Activated T-cell treated with anti-CD3 and anti-CD28 coated beads, Interleukin-2, amount 50 U/mL, for 4 hours (primary cell): ENCODE data around the gene EDN2. TPM values are rescaled to one million over a fixed set of nuclear protein-coding genes. Genes with fewer than 3 reads are reported as not detected.

Experiments
- ATAC-seq, 2 donors: fragments of 200-7000 bp; cut with Tn5 transposase; one replicate each; pipeline ENCODE4 v1.10.0; 2021
- DNase-seq: peaks from one replicate; pipeline ENCODE4 v3.0.0-alpha.2; 2020
- H3K27me3 Mint-ChIP-seq: one replicate; pipeline ENCODE4 v1.8.0; 2021; ENCODE audit warnings: low read depth, mixed read lengths
- H3K36me3 Mint-ChIP-seq: one replicate; pipeline ENCODE4 v1.8.0; 2022; ENCODE audit warnings: mixed read lengths; ENCODE audit not compliant: insufficient read depth
- H3K4me1 Mint-ChIP-seq: one replicate; pipeline ENCODE4 v1.8.0; 2021; ENCODE audit warnings: low read depth, mixed read lengths
- H3K4me3 Mint-ChIP-seq: one replicate; pipeline ENCODE4 v1.8.0; 2021; ENCODE audit warnings: mild to moderate bottlenecking, moderate library complexity, mixed read lengths
- H3K9me3 Mint-ChIP-seq: one replicate; pipeline ENCODE4 v1.8.0; 2021; ENCODE audit warnings: mixed read lengths
- total RNA-seq, 3 donors: library from RNA; stranded (reverse); gene quantifications; one replicate each; pipeline ENCODE4 v1.2.1, GENCODE V29; 2021

Gene EDN2
- total RNA-seq, 3 donors from 2014 or later: not detected

DNA sequence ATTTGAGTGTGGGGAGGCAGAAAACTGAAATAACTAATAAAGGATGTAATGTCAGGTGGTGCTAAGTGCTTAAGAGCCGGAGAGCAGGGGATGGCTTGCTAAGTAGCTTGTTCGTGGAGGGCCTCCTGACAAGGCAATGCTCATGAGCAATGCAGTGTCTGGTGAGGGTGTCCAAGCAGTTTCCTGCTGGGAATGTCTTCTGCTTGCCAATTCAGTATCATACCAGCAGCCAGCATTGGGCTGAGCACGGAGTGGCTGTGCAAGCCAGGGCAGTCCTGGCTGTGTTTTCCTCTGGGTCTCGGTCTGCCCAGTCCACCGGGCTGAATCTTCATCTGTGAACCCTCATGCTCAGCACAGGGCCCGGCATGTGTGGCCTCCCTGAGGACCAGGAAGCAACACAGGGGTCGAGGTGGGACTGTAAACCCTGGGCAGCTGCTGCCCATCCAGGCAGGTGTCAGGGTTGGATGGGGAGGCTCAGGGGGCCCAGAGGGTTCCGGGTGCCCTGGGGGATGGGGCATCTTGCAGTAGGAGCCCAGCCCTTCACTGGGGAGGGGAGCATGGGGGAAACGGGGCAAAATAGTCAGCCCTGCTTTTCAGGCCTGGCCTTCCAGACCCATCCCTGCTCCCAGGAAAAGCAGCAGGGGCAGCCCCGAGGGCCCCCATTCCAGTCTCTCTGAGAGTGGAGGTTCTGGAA is 27.5 kb downstream of the EDN2 start:
- H3K27me3 Mint-ChIP-seq: no peaks in the 10 kb centered on the region
- DNase-seq (no peak), ATAC-seq (no peak)
- no peak overlapping the region for H3K4me3 Mint-ChIP-seq
- no peaks in the 10 kb centered on the region for H3K9me3 Mint-ChIP-seq
- no peaks in the 10 kb centered on the region for H3K36me3 Mint-ChIP-seq
- H3K4me1 Mint-ChIP-seq: no peaks in the 10 kb centered on the region

DNA sequence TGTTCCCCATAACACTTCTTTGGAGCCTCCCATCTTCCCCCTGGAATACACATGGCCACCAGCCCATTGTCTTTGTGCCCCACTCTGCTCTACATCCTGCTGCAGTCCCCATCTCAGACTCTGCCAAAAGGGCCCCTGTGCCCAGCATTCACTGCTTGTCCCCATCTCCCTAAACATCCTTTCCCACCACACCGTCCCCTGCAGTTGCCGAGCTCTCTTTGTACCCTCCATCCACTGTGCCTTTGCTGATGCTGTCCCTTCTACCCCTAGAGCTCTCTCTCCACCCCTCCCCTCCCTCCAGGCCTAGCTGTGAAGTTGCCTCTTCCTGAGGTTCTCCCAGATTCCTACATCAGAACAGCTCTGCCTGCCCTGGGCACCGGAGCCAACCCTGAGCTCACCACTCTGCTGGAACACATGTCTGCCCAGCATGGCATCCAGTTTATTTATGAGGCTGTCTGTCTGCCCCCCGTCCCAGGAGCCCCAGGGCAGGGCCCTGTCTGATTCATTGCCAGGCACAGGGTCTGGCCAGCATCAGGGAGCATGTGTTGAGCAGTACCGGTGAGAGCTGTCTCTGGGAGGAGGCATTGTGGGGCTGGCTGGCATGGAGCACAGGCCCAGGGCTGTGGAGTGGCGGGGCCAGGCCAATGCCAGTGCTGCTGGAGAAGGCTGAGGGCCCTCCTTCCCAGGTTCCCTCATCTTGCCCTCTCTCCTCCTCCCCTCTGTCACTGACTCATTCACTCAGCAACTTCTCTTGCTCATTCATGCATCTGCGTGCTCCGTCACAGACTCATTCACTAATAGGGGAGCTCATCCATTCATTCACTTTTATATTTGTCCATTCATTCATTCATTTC is 28.8 kb downstream of the EDN2 start:
- no peaks in the 10 kb centered on the region for H3K27me3 Mint-ChIP-seq
- DNase-seq (no peak), ATAC-seq (no peak)
- H3K4me3 Mint-ChIP-seq: no peak overlapping the region
- H3K36me3 Mint-ChIP-seq: no peaks in the 10 kb centered on the region
- H3K9me3 Mint-ChIP-seq: no peaks in the 10 kb centered on the region
- no peaks in the 10 kb centered on the region for H3K4me1 Mint-ChIP-seq

DNA sequence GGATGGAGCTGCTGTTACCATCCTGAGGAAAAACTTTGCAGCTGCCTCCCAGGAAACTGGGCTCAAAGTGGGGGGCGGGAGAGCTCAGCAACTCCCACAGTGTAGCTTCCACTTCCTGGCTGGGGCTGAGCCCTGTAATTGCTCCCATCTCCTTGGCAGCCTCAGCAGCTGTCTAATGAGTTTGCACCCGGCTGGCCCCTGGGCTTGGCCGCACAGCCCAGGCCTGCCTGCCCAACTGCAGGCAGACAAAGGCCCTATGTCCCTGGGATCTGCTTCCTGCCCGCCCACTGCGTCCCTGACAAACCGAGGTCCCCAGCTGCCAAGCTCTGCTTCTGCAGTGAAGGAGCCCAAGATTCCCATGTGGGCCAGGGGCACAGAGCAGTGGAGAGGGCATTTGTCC is 30.1 kb downstream of the EDN2 start:
- Mint-ChIP-seq H3K9me3 (no peaks in the 10 kb centered on the region), H3K27me3 (no peaks in the 10 kb centered on the region), H3K4me1 (no peaks in the 10 kb centered on the region), H3K4me3 (no peak overlapping the region), H3K36me3 (no peaks in the 10 kb centered on the region)
- ATAC-seq (no peak), DNase-seq (no peak)

DNA sequence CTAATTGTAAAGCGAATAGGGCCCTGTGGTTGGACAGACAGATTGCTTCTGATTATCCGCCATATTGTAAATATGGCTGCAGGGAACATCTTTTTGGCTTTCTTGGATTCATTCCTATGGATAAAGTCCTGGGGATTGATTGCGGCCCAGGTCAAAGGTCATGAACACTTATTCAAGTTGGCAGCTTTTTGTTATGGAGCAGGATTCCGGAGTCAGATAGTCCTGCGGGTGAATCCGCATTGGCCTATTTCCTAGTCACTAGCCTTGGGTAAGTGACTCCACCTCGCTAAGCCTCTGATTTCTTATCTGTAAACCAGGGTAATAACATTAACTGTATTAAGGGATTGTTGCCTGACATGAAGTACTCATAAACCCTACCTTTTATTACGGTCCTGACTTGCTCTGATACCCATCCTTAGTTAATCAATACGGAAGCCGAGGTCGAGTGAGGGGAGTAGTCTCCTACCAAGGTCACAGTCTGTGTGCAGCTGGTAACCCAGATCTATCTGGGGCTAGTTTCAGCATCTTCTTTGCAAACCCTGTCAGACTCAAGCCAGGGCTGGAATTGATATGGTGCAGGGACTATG is 31.7 kb downstream of the EDN2 start:
- ATAC-seq (no peak), DNase-seq (no peak)
- H3K27me3 Mint-ChIP-seq: peaks cover 2% of the 10 kb centered on the region
- no peaks in the 10 kb centered on the region for H3K4me1 Mint-ChIP-seq
- H3K4me3 Mint-ChIP-seq: no peak overlapping the region
- no peaks in the 10 kb centered on the region for H3K36me3 Mint-ChIP-seq
- no peaks in the 10 kb centered on the region for H3K9me3 Mint-ChIP-seq

DNA sequence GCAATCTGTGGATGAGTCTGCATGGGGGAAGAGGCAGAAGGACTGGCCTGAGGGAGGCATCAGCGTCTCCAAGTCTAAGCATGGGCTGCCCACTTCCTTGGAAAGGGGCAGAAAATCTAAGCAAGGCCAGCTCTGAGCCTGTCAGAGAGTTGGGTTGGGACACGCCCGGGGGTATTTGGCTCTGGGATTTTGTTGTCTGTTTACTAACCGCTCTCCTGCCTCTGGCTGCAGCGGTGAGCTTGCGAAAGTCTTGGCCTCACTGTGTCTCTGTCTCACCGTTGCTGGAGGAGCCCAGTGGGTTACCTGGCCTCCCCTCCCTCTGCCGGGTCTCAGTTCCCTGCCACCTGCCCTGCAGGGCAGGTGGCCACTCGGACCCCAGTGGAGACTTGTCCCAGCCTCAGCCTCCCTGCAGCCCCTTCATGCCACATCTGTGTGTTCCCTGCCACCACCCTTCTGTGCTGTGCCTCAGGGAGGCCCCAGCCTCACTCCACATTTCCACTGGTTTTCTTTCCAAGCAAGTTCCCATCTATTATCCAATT is 33.7 kb downstream of the EDN2 start:
- Mint-ChIP-seq H3K4me1 (no peaks in the 10 kb centered on the region), H3K4me3 (no peak overlapping the region), H3K9me3 (no peaks in the 10 kb centered on the region), H3K27me3 (peaks cover 5% of the 10 kb centered on the region), H3K36me3 (no peaks in the 10 kb centered on the region)
- no peak for DNase-seq
- ATAC-seq: no peak

DNA sequence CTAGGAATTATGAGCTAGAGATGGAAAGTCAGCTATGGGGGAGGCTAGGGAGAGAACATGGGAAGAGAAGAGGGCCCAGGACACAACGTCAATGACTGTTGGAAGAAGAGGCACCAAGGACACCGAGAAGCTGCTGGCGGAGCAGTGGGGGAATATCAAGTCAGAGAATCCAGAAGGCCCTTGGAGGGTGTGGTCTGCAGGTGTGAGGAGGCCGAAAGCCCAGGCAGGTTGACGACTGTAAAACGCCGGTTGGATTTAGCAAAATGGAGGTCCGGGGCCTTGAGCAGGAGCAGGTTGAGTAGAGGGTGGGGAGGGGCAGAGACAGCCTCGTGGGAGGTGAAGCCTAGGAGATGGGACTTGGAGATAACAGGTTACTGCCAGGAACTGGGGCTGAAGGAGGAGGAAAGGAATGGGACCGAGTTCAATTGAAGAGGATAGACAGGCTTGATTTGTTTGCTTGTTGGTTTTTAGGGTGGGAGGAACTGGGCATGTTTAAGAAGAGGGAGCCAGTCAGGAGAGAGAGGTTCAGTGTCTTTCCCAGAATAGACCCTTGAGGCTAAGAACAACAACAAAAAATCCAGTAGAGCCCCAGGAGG is 35.1 kb downstream of the EDN2 start:
- Mint-ChIP-seq H3K36me3 (no peaks in the 10 kb centered on the region), H3K27me3 (peaks cover 10% of the 10 kb centered on the region), H3K9me3 (peaks cover 2% of the 10 kb centered on the region), H3K4me3 (no peak overlapping the region), H3K4me1 (no peaks in the 10 kb centered on the region)
- DNase-seq (no peak), ATAC-seq (no peak)

DNA sequence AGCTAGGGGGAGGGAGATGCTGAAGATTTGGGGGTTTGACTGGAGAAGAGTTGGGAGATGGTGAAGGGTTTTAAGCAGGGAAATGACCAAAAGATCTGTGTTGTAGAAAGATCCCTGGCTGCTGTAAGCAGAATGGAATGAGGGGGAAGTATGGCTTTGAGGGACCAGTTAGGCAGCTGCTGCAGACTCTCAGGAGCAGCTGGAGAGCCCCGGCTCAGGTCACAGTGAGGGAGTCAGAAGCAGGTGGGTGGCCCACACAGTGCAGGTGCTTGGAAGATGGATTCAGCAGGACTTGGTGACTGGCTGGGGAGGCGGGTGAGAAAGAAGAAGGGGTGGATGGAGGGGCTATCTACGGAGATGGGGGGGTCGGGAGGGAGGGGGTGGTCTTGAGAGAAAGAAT is 35.7 kb downstream of the EDN2 start:
- no peak for ATAC-seq
- no peaks in the 10 kb centered on the region for H3K36me3 Mint-ChIP-seq
- H3K4me1 Mint-ChIP-seq: no peaks in the 10 kb centered on the region
- DNase-seq: no peak
- H3K9me3 Mint-ChIP-seq: peaks cover 7% of the 10 kb centered on the region
- H3K27me3 Mint-ChIP-seq: peaks cover 10% of the 10 kb centered on the region
- H3K4me3 Mint-ChIP-seq: no peak overlapping the region

DNA sequence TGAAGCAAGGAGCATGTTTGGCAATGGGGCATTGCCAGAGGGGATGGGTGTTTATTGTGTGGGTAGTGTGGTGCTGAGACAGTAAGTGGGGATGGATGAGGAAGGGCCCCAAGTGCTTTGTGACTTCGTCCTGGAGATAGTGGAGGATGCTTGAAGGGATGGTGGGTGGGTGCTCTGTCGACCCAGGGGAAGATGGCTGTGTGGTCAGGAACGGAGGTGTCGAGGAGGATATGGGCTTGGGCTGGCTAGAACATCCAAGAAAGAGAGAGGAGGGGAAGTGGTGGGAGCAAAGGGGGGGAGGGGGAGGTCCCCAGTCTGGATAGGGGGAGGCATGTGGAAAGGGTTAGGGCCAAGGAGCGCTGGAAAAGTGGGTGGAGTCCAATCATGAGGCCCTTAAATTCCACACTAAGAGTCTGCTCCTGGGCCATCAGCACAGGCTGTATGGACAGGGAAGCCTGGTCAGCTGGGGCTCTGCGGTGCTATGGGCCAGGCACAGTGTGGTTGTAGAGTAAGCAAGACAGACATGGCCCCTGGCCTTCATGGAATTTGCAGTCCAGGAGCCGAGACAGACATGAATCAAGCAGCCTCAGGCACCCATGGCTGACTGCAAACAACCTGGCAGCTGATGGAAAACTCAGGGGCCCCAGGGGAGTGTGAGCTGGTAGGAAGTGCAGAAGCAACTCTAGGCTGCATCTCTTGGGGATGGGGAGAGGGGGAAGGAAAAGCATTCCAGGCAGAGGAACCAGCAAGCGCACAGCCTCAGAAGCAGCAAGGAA is 36.3 kb downstream of the EDN2 start:
- ATAC-seq: no peak
- no peaks in the 10 kb centered on the region for H3K36me3 Mint-ChIP-seq
- no peak for DNase-seq
- no peak overlapping the region for H3K4me3 Mint-ChIP-seq
- H3K27me3 Mint-ChIP-seq: peaks cover 10% of the 10 kb centered on the region
- H3K4me1 Mint-ChIP-seq: no peaks in the 10 kb centered on the region
- peaks cover 7% of the 10 kb centered on the region for H3K9me3 Mint-ChIP-seq

DNA sequence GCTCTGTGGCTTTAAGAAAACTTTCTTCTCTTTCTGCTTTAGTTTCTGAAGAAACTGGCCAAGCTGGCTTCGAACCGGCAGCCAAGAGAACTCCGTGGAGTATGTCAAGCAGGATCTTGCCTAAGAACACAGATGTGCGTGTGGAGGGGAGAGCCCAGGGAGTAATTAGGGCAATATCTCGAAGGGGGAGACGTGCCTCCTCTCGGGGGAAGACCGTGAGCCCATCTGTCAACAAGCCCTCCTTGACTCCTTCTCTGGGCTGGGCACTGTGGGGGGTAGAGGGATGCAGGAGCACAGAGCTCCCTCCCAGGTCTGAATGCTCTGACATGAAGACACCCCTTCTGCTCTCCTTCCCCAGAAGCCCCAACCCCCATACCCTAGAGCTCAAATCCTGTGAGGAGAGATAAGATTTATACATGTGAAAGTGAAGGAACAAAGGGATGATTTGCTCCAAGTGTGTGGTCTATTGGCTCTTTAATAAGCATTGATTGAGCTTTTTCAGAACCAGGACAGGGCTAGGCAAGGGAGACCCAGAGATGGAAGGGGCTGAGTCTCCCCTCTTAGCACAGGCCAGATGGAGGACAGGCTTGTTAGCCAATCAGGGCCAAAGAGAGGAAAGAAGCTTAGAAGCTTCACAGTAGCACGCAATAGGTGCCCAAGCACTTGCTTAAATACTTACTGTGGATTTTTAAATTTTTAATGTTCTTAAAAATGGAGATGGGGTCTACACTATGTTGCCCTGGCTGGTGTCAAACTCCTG is 37.5 kb downstream of the EDN2 start:
- Mint-ChIP-seq H3K36me3 (no peaks in the 10 kb centered on the region), H3K4me3 (no peak overlapping the region), H3K4me1 (no peaks in the 10 kb centered on the region), H3K9me3 (peaks cover 7% of the 10 kb centered on the region), H3K27me3 (peaks cover 10% of the 10 kb centered on the region)
- ATAC-seq (no peak), DNase-seq (no peak)

DNA sequence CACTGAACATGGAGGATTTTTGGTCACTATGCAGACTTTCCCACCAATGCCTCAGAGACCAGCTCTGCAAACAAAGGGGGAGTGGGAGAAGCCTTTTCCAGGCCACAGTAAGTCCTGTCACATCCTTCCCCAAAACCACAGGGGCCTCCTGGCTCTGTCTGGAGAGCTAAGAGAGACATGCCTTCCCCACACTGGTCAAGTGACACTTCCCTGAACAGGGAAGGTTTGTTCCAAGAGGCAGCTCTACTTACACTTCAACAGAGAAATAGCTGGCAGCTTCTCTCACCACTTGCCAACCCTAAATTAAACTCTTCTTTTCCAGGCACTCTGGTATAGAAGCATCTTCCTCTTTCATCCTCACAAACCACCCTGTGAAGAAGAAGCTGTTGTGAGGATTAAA is 39.7 kb downstream of the EDN2 start:
- Mint-ChIP-seq H3K36me3 (no peaks in the 10 kb centered on the region), H3K4me3 (no peak overlapping the region), H3K27me3 (peaks cover 10% of the 10 kb centered on the region), H3K4me1 (no peaks in the 10 kb centered on the region), H3K9me3 (peaks cover 7% of the 10 kb centered on the region)
- no peak for ATAC-seq
- no peak for DNase-seq

DNA sequence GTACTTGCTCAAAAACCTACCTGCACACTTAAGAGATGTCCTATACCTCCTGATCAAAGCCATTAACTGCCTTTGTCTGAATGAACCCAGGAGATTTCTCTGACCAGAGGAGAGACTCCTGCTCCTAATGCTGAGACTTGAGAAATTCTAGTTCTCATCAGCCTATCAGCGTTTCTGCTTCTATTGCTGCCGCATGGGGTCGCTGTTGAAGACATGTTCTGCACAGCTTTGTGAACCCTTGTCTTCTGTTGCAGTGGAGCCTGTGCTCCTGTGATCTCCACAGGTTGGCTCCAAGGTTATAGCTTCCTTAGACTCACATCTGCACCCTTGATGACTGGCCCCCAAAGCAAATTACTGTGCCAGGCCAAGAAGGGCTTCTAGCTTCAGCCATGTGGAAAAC is 40.2 kb downstream of the EDN2 start:
- no peak overlapping the region for H3K4me3 Mint-ChIP-seq
- H3K4me1 Mint-ChIP-seq: no peaks in the 10 kb centered on the region
- no peaks in the 10 kb centered on the region for H3K36me3 Mint-ChIP-seq
- ATAC-seq (no peak), DNase-seq (no peak)
- peaks cover 7% of the 10 kb centered on the region for H3K9me3 Mint-ChIP-seq
- H3K27me3 Mint-ChIP-seq: peaks cover 10% of the 10 kb centered on the region

DNA sequence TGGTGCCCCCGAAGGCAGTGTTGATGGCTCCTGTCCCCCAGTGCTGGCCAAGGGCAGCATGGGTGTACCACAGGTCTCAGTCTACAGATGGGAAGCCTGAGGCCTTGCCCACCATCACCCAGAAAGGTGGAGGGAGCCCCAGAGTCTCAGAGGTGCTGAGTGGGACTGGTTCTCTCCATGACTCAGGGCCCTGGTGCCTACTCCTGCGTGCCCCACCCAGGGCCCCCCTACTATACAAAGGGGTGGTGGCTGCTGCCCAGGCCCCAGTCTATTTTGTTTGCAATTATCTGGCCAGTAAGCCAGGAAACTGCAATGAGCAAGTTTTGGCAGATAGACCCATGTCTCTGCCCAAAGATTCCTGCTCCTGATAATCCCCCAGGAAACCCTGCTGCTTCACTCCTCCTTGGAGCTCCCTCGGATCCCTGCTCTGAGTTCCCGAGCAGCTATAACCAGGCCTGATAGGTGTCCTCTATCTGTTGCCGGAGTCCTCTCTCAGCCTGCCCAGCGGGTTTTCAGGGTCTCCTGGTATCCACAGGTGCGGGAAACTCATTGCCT is 41.7 kb downstream of the EDN2 start:
- Mint-ChIP-seq H3K4me1 (no peaks in the 10 kb centered on the region), H3K36me3 (no peaks in the 10 kb centered on the region), H3K9me3 (peaks cover 7% of the 10 kb centered on the region), H3K4me3 (no peak overlapping the region), H3K27me3 (peaks cover 11% of the 10 kb centered on the region)
- ATAC-seq: no peak
- DNase-seq: no peak
